CD14-positive monocyte (primary cell): ENCODE results near the gene GTPBP6. TPM values are rescaled to one million over a fixed set of nuclear protein-coding genes. Genes with fewer than 3 reads are reported as not detected.
"Not testable (repeated sequence)": the region's sequence is repeated elsewhere in the genome, so short reads cannot be mapped to it uniquely, and the experiment has no call there.

Experiments
- DNase-seq, 3 donors: peaks; one replicate each; pipeline ENCODE4 v3.0.0-alpha.2; 2011 to 2022
- H2AFZ ChIP-seq: 2 replicates; pipeline ENCODE4 v1.6.0; 2012; ENCODE audit warnings: mild to moderate bottlenecking, low read depth, low read length, inconsistent platforms; ENCODE audit not compliant: insufficient read depth, poor library complexity, severe bottlenecking
- H3K27ac ChIP-seq, 2 donors: 1 replicate in 1 of 2; 2 replicates in 1 of 2; pipeline ENCODE4 v1.5.1; 2012 to 2013; ENCODE audit warnings: low read length in 2 of 2, control low read depth in 1 of 2, inconsistent platforms in 1 of 2, low read depth in 1 of 2, mild to moderate bottlenecking in 1 of 2
- H3K27me3 ChIP-seq, 2 donors: one replicate each; pipeline versions ENCODE4 v1.6.0 to v1.6.1; 2011 to 2013; ENCODE audit warnings: low read length in 2 of 2; ENCODE audit not compliant: control insufficient read depth in 2 of 2, insufficient read depth in 2 of 2
- H3K36me3 ChIP-seq, 2 donors: replicated peaks in 1 of 2; 1 replicate in 1 of 2; 2 replicates in 1 of 2; pipeline versions ENCODE4 v1.5.1 to v1.6.1; 2012 to 2013; ENCODE audit warnings: low read length in 2 of 2, control low read depth in 1 of 2, inconsistent platforms in 1 of 2, mild to moderate bottlenecking in 1 of 2; ENCODE audit not compliant: insufficient read depth in 2 of 2, control insufficient read depth in 1 of 2
- H3K4me1 ChIP-seq, 2 donors: 1 replicate in 1 of 2; 2 replicates in 1 of 2; pipeline versions ENCODE4 v1.5.1 to v1.6.1; 2012 to 2013; ENCODE audit warnings: low read length in 2 of 2, control low read depth in 1 of 2, inconsistent platforms in 1 of 2, mild to moderate bottlenecking in 1 of 2, moderate library complexity in 1 of 2; ENCODE audit not compliant: insufficient read depth in 2 of 2, control insufficient read depth in 1 of 2
- H3K4me2 ChIP-seq: replicated peaks from 2 replicates; pipeline ENCODE3; 2012; ENCODE audit warnings: low read length, moderate library complexity, mild to moderate bottlenecking; ENCODE audit not compliant: poor library complexity, severe bottlenecking; ENCODE audit errors: extremely low read depth
- H3K4me3 ChIP-seq, 3 experiments: fragments of 200-600 bp in 1 of 3; sonication (generic) in 1 of 3; replicated peaks in 1 of 3; 1 replicate in 2 of 3; 2 replicates in 1 of 3; pipeline ENCODE4 v1.5.1; 2011 to 2013; ENCODE audit warnings: low read length in 3 of 3, mild to moderate bottlenecking in 3 of 3, control low read depth in 2 of 3, low read depth in 2 of 3, inconsistent platforms in 1 of 3, moderate library complexity in 1 of 3
- H3K79me2 ChIP-seq: 2 replicates; pipeline ENCODE4 v1.6.0; 2012; ENCODE audit warnings: mild to moderate bottlenecking, control low read depth, inconsistent platforms, low read length, moderate library complexity; ENCODE audit not compliant: insufficient read depth
- H3K9ac ChIP-seq: 2 replicates; pipeline ENCODE4 v1.6.0; 2017; ENCODE audit warnings: low read length, mild to moderate bottlenecking; ENCODE audit not compliant: insufficient read depth, poor library complexity, severe bottlenecking
- H3K9me3 ChIP-seq, 2 donors: replicated peaks in 1 of 2; 1 replicate in 1 of 2; 2 replicates in 1 of 2; pipeline versions ENCODE4 v1.5.1 to v1.6.1; 2012 to 2013; ENCODE audit warnings: low read length in 2 of 2, control low read depth in 1 of 2; ENCODE audit not compliant: control insufficient read depth in 1 of 2, insufficient read depth in 1 of 2
- H4K20me1 ChIP-seq: 2 replicates; pipeline ENCODE4 v1.6.0; 2012; ENCODE audit warnings: mild to moderate bottlenecking, low read length, control low read depth, moderate library complexity; ENCODE audit not compliant: insufficient read depth
- H3K27ac Mint-ChIP-seq, 7 donors: one replicate each; pipeline ENCODE4 v1.8.0; 2020; ENCODE audit warnings: mild to moderate bottlenecking in 7 of 7, mixed read lengths in 7 of 7, moderate library complexity in 6 of 7, inconsistent platforms in 2 of 7
- H3K27me3 Mint-ChIP-seq, 3 donors: one replicate each; pipeline ENCODE4 v1.8.0; 2021 to 2022; ENCODE audit warnings: low read depth in 3 of 3, mild to moderate bottlenecking in 3 of 3, mixed read lengths in 3 of 3, moderate library complexity in 3 of 3, inconsistent platforms in 1 of 3
- H3K36me3 Mint-ChIP-seq, 2 donors: one replicate each; pipeline ENCODE4 v1.8.0; 2020; ENCODE audit warnings: mixed read lengths in 2 of 2, inconsistent platforms in 1 of 2, mild to moderate bottlenecking in 1 of 2
- H3K4me1 Mint-ChIP-seq: one replicate; pipeline ENCODE4 v1.8.0; 2020; ENCODE audit warnings: mild to moderate bottlenecking, mixed read lengths
- H3K4me3 Mint-ChIP-seq, 2 donors: one replicate each; pipeline ENCODE4 v1.8.0; 2020; ENCODE audit warnings: mild to moderate bottlenecking in 2 of 2, mixed read lengths in 2 of 2, moderate library complexity in 1 of 2
- H3K9me3 Mint-ChIP-seq, 7 donors: one replicate each; pipeline ENCODE4 v1.8.0; 2020 to 2022; ENCODE audit warnings: mixed read lengths in 7 of 7, mild to moderate bottlenecking in 6 of 7, moderate library complexity in 6 of 7, inconsistent platforms in 2 of 7
- WGBS: methylation state at CpG from one replicate; pipeline ENCODE4 v1.1.5; 2013; ENCODE audit warnings: missing lambda C conversion rate; ENCODE audit not compliant: insufficient coverage; 5-methylcytosine and 5-hydroxymethylcytosine counted together
- intact Hi-C, 2 donors: fragments of 100-400 bp; cut with micrococcal nuclease; formaldehyde crosslinking; loops; one replicate each; pipeline versions ENCODE4 v1.15.0 to v1.15.1; 2023
- polyA plus RNA-seq, 3 donors: library from polyadenylated mRNA; depleted of rRNA in 1 of 3; unstranded in 2 of 3; stranded (reverse) in 1 of 3; fragments of 300-500 nt in 2 of 3; fragments of >200 nt in 1 of 3; fragmentation: Illumina TruSeq in 2 of 3; gene quantifications; 1 replicate in 2 of 3; 2 replicates in 1 of 3; pipeline ENCODE4 v1.2.3, GENCODE V29; 2012 to 2021
- TF ChIP-seq, protein P1 (sequence below): fragments of 200-600 bp; IDR thresholded peaks from one replicate; pipeline ENCODE4 v1.8.0; 2022; ENCODE audit warnings: antibody characterized with exemption, mild to moderate bottlenecking

The GTPBP6 gene
- polyA plus RNA-seq, 3 donors: 17.2 to 39.3 (median 27.0) TPM

GRCh38 chrX:283115-283845, 35.3 kb downstream of the GTPBP6 start:
- H3K4me3 ChIP-seq: peak overlapping the region; percentile 62 to 81 (median 64)
- DNase-seq: peak; percentile 86 to 89 (median 87)
- TF ChIP-seq, protein P1, sequence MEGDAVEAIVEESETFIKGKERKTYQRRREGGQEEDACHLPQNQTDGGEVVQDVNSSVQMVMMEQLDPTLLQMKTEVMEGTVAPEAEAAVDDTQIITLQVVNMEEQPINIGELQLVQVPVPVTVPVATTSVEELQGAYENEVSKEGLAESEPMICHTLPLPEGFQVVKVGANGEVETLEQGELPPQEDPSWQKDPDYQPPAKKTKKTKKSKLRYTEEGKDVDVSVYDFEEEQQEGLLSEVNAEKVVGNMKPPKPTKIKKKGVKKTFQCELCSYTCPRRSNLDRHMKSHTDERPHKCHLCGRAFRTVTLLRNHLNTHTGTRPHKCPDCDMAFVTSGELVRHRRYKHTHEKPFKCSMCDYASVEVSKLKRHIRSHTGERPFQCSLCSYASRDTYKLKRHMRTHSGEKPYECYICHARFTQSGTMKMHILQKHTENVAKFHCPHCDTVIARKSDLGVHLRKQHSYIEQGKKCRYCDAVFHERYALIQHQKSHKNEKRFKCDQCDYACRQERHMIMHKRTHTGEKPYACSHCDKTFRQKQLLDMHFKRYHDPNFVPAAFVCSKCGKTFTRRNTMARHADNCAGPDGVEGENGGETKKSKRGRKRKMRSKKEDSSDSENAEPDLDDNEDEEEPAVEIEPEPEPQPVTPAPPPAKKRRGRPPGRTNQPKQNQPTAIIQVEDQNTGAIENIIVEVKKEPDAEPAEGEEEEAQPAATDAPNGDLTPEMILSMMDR: no peak
- H3K4me3 Mint-ChIP-seq: peak overlapping the region; percentile 93 to 96
- no peaks in the 10 kb centered on the region for H4K20me1 ChIP-seq
- peak overlapping the region; percentile 88 for H3K4me2 ChIP-seq
- peaks cover 19% of the 10 kb centered on the region for H3K79me2 ChIP-seq
- H3K36me3 Mint-ChIP-seq: peaks cover 17 to 20% of the 10 kb centered on the region in 2 donors
- H3K36me3 ChIP-seq: peaks cover 0 to 33% of the 10 kb centered on the region in 2 donors
- intact Hi-C loops: no loop called here
- H2AFZ ChIP-seq: peak overlapping the region; percentile 53
- peaks cover 8 to 24% of the 10 kb centered on the region in 2 donors for H3K4me1 ChIP-seq
- H3K27me3 ChIP-seq: no peaks in the 10 kb centered on the region
- peaks cover 0 to 1% (median 0%) of the 10 kb centered on the region in 7 donors for H3K9me3 Mint-ChIP-seq
- H3K27ac Mint-ChIP-seq: peak overlapping the region; percentile 78 to 95 (median 87)
- no peaks in the 10 kb centered on the region for H3K9me3 ChIP-seq
- WGBS: 0% methylated on average over 24 of the region's 45 CpGs
- peaks cover 1 to 6% (median 2%) of the 10 kb centered on the region in 3 donors for H3K27me3 Mint-ChIP-seq
- peaks cover 27% of the 10 kb centered on the region for H3K4me1 Mint-ChIP-seq
- H3K27ac ChIP-seq: peak overlapping the region in 1 of 2 donors; percentile 71
- peak overlapping the region; percentile 32 for H3K9ac ChIP-seq

- Histone ChIP-seq H3K36me3 (peaks cover 0 to 27% of the 10 kb centered on the region in 2 donors), H3K4me2 (peak overlapping the region; percentile 88), H3K79me2 (peaks cover 19% of the 10 kb centered on the region), H3K4me1 (peaks cover 8 to 30% of the 10 kb centered on the region in 2 donors), H3K4me3 (peak overlapping the region in 1 of 3 experiments; percentile 32)
- peaks cover 13 to 15% of the 10 kb centered on the region in 2 donors for H3K36me3 Mint-ChIP-seq
- H3K9ac ChIP-seq, H3K9me3 Mint-ChIP-seq, H3K27me3 Mint-ChIP-seq, H3K27ac ChIP-seq, H2AFZ ChIP-seq, DNase-seq, H3K4me3 Mint-ChIP-seq, H4K20me1 ChIP-seq, H3K27me3 ChIP-seq, intact Hi-C loops, H3K9me3 ChIP-seq: not testable (repeated sequence)
- H3K27ac Mint-ChIP-seq: peak overlapping the region in 4 of 7 donors; percentile 37 to 77 (median 62)
- 37% methylated on average over 6 of the region's 21 CpGs for WGBS
- H3K4me1 Mint-ChIP-seq: peaks cover 30% of the 10 kb centered on the region
These were observed 36.5 kb downstream of the GTPBP6 start for GRCh38 chrX:282000-282681.
